SK-N-SH (cell line): Measurements from ENCODE around the gene CR1L.

Experiments used
- EP300 ChIP-seq, 2 experiments: IDR thresholded peaks; 2 replicates each; pipeline versions ENCODE4 v1.4.0 to v1.6.1; 2012; ENCODE audit warnings: borderline replicate concordance in 1 of 2, low read depth in 1 of 2, low read length in 1 of 2
- EZH2phosphoT487 ChIP-seq: fragments of 200-600 bp; sonication (generic); IDR thresholded peaks from 2 replicates; pipeline ENCODE4 v1.6.1; 2017; ENCODE audit warnings: low read depth, mixed run types, mild to moderate bottlenecking, antibody characterized with exemption, moderate library complexity, borderline replicate concordance
- FOXM1 ChIP-seq: IDR thresholded peaks from 2 replicates; pipeline ENCODE4 v1.4.0; 2012; ENCODE audit warnings: low read depth, mild to moderate bottlenecking
- POLR2AphosphoS5 ChIP-seq: IDR thresholded peaks from 2 replicates; pipeline ENCODE4 v1.6.1; 2012; ENCODE audit warnings: low read depth, low read length
- RXRA ChIP-seq: IDR thresholded peaks from 2 replicates; pipeline ENCODE4 v1.4.0; 2012; ENCODE audit warnings: low read depth, mild to moderate bottlenecking, borderline replicate concordance
- SIN3A ChIP-seq: IDR thresholded peaks from 2 replicates; pipeline ENCODE4 v1.6.1; 2012; ENCODE audit warnings: low read depth, mild to moderate bottlenecking, low read length, moderate library complexity, borderline replicate concordance
- TCF12 ChIP-seq: IDR thresholded peaks from 2 replicates; pipeline ENCODE4 v1.4.0; 2012
- TEAD4 ChIP-seq: IDR thresholded peaks from 2 replicates; pipeline ENCODE4 v1.4.0; 2012; ENCODE audit warnings: mild to moderate bottlenecking, borderline replicate concordance; ENCODE audit not compliant: insufficient read depth
- YY1 ChIP-seq: IDR thresholded peaks from 2 replicates; pipeline ENCODE4 v1.4.0; 2012; ENCODE audit warnings: low read depth, mild to moderate bottlenecking
- TF ChIP-seq, protein P1 (sequence below): fragments of 200-600 bp; sonication (generic); IDR thresholded peaks from 2 replicates; pipeline ENCODE4 v1.6.1; 2017; ENCODE audit warnings: antibody characterized with exemption, mild to moderate bottlenecking, moderate library complexity
- TF ChIP-seq, protein P2 (sequence below): IDR thresholded peaks from 2 replicates; pipeline ENCODE4 v1.4.0; 2012; ENCODE audit warnings: low read depth, borderline replicate concordance
- TF ChIP-seq, protein P3 (sequence below): IDR thresholded peaks from 2 replicates; pipeline ENCODE4; 2012
- TF ChIP-seq, protein P4 (sequence below): IDR thresholded peaks from 2 replicates; pipeline ENCODE4 v1.6.1; 2012; ENCODE audit warnings: mild to moderate bottlenecking, low read depth, low read length, moderate library complexity
- TF ChIP-seq, protein P5 (sequence below): IDR thresholded peaks from 2 replicates; pipeline ENCODE4 v1.4.0; 2012; ENCODE audit warnings: low read depth, borderline replicate concordance

DNA sequence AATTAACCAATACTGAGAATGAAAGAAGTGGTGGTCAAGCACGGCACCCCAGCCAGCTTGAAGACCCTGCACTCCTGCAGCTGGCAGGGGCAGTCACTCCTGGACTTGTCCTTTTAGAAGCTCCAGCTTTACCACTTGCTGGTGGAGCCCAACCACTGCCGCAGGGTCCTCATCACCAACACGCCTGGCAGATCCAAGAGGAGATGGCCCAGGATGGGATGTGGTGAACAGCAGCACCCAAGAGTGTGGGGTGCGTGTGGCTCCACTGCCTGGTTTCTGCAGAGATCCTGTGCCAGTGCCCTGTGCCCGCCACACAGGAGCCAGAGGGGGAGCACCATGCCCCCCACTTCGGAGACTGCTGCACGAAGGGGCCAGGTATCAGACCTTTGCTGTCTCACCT, 13.5 kb downstream of the CR1L start:
- TF ChIP-seq, protein P1, sequence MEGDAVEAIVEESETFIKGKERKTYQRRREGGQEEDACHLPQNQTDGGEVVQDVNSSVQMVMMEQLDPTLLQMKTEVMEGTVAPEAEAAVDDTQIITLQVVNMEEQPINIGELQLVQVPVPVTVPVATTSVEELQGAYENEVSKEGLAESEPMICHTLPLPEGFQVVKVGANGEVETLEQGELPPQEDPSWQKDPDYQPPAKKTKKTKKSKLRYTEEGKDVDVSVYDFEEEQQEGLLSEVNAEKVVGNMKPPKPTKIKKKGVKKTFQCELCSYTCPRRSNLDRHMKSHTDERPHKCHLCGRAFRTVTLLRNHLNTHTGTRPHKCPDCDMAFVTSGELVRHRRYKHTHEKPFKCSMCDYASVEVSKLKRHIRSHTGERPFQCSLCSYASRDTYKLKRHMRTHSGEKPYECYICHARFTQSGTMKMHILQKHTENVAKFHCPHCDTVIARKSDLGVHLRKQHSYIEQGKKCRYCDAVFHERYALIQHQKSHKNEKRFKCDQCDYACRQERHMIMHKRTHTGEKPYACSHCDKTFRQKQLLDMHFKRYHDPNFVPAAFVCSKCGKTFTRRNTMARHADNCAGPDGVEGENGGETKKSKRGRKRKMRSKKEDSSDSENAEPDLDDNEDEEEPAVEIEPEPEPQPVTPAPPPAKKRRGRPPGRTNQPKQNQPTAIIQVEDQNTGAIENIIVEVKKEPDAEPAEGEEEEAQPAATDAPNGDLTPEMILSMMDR, result no peak
- no peak for TF ChIP-seq TEAD4
- TF ChIP-seq EP300 (IDR thresholded peaks at IDR 0.05; ENCODE audit: borderline replicate concordance in 1 of 2, low read depth in 1 of 2, low read length in 1 of 2), result no peak
- TF ChIP-seq, protein P2, sequence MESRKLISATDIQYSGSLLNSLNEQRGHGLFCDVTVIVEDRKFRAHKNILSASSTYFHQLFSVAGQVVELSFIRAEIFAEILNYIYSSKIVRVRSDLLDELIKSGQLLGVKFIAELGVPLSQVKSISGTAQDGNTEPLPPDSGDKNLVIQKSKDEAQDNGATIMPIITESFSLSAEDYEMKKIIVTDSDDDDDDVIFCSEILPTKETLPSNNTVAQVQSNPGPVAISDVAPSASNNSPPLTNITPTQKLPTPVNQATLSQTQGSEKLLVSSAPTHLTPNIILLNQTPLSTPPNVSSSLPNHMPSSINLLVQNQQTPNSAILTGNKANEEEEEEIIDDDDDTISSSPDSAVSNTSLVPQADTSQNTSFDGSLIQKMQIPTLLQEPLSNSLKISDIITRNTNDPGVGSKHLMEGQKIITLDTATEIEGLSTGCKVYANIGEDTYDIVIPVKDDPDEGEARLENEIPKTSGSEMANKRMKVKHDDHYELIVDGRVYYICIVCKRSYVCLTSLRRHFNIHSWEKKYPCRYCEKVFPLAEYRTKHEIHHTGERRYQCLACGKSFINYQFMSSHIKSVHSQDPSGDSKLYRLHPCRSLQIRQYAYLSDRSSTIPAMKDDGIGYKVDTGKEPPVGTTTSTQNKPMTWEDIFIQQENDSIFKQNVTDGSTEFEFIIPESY, result no peak
- no peak for TF ChIP-seq SIN3A
- TF ChIP-seq, protein P3, sequence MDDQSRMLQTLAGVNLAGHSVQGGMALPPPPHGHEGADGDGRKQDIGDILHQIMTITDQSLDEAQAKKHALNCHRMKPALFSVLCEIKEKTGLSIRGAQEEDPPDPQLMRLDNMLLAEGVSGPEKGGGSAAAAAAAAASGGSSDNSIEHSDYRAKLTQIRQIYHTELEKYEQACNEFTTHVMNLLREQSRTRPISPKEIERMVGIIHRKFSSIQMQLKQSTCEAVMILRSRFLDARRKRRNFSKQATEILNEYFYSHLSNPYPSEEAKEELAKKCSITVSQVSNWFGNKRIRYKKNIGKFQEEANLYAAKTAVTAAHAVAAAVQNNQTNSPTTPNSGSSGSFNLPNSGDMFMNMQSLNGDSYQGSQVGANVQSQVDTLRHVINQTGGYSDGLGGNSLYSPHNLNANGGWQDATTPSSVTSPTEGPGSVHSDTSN, result no peak
- TF ChIP-seq, protein P4, sequence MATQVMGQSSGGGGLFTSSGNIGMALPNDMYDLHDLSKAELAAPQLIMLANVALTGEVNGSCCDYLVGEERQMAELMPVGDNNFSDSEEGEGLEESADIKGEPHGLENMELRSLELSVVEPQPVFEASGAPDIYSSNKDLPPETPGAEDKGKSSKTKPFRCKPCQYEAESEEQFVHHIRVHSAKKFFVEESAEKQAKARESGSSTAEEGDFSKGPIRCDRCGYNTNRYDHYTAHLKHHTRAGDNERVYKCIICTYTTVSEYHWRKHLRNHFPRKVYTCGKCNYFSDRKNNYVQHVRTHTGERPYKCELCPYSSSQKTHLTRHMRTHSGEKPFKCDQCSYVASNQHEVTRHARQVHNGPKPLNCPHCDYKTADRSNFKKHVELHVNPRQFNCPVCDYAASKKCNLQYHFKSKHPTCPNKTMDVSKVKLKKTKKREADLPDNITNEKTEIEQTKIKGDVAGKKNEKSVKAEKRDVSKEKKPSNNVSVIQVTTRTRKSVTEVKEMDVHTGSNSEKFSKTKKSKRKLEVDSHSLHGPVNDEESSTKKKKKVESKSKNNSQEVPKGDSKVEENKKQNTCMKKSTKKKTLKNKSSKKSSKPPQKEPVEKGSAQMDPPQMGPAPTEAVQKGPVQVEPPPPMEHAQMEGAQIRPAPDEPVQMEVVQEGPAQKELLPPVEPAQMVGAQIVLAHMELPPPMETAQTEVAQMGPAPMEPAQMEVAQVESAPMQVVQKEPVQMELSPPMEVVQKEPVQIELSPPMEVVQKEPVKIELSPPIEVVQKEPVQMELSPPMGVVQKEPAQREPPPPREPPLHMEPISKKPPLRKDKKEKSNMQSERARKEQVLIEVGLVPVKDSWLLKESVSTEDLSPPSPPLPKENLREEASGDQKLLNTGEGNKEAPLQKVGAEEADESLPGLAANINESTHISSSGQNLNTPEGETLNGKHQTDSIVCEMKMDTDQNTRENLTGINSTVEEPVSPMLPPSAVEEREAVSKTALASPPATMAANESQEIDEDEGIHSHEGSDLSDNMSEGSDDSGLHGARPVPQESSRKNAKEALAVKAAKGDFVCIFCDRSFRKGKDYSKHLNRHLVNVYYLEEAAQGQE, result no peak
- no peak for TF ChIP-seq POLR2AphosphoS5
- no peak for TF ChIP-seq YY1
- TF ChIP-seq RXRA, result no peak
- no peak for TF ChIP-seq TCF12
- no peak for TF ChIP-seq EZH2phosphoT487
- TF ChIP-seq FOXM1, result no peak
- TF ChIP-seq, protein P5, sequence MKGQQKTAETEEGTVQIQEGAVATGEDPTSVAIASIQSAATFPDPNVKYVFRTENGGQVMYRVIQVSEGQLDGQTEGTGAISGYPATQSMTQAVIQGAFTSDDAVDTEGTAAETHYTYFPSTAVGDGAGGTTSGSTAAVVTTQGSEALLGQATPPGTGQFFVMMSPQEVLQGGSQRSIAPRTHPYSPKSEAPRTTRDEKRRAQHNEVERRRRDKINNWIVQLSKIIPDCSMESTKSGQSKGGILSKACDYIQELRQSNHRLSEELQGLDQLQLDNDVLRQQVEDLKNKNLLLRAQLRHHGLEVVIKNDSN, result no peak
